OCI-LY1 (cell line): ENCODE data around the gene UTP4.

Experiments used
- CTCF ChIP-seq: fragments of 200-600 bp; sonication (generic), shearing (Covaris generic); IDR thresholded peaks from 2 replicates; pipeline ENCODE4 v1.5.1; 2017; ENCODE audit warnings: mild to moderate bottlenecking, antibody characterized with exemption, low read length, moderate library complexity, mixed read lengths
- EZH2 ChIP-seq: fragments of 200-600 bp; sonication (generic), shearing (Covaris generic); IDR thresholded peaks from 2 replicates; pipeline ENCODE4 v1.8.0; 2017; ENCODE audit warnings: borderline replicate concordance, mixed run types, mild to moderate bottlenecking, antibody characterized with exemption, low read length, moderate library complexity, mixed read lengths

GRCh38 chr16:69179328-69180010, 47.0 kb downstream of the UTP4 start:
- TF ChIP-seq CTCF: no peak
- TF ChIP-seq EZH2: no peak
